HG02981 (cell line): ENCODE measurements around the gene PRSS23.
"Not testable (repeated sequence)": the region's sequence is repeated elsewhere in the genome, so short reads cannot be mapped to it uniquely, and the experiment has no call there.

Experiments
- ATAC-seq: cut with Tn5 transposase; IDR thresholded peaks from one replicate; pipeline ENCODE4 v1.9.1; 2021; ENCODE audit warnings: mild to moderate bottlenecking, moderate library complexity; ENCODE audit not compliant: unreplicated experiment

PRSS23 gene

GRCh38 chr11:86812322-86812670 is 12.0 kb downstream of the PRSS23 start:
- ATAC-seq = no peak

DNA sequence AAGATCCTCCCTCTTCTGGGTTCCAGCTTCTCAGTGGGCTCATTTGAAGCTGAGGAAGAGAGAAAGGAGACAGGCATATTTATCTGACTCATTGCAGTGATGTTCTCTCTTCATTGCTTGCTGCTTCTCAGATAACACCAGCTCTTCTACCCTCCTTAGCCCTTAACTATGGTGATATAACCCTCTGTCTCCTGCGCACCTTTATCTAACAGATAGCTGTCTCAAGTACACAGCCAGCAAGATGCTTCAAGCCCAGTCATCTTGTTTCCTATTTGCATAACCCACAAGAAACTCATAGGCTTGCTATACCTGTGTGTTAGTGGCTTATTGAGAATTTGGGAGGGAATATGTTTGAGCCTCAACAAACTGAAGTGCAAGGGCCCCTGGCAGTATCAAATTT is 12.6 kb downstream of the PRSS23 start:
- no peak for ATAC-seq

- ATAC-seq = no peak
Observed at GRCh38 chr11:86814775-86815174, 14.4 kb downstream of the PRSS23 start.

- no peak for ATAC-seq
Observed at GRCh38 chr11:86815726-86816125, 15.4 kb downstream of the PRSS23 start.

DNA sequence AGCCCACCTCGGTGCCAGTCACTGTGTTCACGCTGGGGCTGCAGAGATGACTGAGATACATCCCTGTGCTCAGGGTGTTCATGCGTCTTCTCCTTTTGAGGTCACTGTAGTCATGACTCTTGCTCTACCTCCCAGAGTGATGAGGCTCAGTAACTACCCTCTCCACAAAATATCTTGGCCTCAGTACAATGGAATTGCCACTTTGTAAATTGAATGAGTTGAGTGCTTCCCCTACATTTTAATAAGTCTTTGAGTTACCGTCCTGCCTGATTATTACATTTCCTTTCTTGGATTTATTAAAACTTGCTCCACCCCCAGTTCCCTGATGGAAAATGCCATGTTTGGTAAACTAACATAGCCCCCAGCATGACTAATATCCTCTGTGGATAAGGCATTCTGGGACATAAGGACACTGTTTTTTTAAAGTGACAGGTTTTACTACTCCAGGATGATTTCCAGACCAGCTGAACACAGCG is 15.9 kb downstream of the PRSS23 start:
- no peak for ATAC-seq

- no peak for ATAC-seq
Observed at GRCh38 chr11:86818462-86819192, 18.3 kb downstream of the PRSS23 start.

DNA sequence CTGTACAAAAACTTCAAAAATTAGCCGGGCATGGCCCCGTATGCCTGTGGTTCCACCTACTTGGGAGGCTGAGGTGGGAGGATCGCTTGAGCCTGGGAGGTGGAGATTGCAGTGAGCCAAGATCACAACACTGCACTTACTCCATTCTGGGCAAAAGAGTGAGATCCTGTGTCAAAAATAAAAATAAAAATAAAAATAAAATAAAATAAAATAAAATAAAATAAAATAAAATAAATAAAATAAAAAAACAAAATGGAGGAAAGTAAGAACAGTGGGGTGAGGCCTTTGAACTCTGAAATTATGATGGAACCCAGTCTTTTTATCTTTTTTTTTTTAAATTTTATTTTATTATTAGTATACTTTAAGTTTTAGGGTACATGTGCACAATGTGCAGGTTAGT is 23.8 kb downstream of the PRSS23 start:
- ATAC-seq = not testable (repeated sequence)

DNA sequence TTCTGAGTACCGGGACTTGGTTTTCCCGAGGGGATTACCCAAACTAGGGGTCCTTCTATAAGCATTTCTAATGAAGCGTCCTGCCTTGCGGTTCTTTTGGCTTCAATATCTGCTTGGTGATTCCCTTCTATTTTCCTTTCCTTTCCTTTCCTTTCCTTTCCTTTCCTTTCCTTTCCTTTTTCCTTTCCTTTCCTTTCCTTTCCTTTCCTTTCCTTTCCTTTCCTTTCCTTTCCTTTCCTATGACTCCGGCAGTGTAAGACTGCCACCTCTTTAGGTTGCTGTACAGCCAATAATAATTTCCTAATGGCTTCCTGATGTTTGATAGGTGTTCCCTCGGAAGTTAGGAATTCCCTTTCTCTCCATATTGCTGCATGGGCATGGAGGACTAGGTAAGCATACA is 34.0 kb downstream of the PRSS23 start:
- ATAC-seq = not testable (repeated sequence)

- not testable (repeated sequence) for ATAC-seq
Observed at GRCh38 chr11:86844762-86845508, 44.6 kb downstream of the PRSS23 start.

GRCh38 chr11:86848132-86848531 is 47.8 kb downstream of the PRSS23 start:
- no peak for ATAC-seq

DNA sequence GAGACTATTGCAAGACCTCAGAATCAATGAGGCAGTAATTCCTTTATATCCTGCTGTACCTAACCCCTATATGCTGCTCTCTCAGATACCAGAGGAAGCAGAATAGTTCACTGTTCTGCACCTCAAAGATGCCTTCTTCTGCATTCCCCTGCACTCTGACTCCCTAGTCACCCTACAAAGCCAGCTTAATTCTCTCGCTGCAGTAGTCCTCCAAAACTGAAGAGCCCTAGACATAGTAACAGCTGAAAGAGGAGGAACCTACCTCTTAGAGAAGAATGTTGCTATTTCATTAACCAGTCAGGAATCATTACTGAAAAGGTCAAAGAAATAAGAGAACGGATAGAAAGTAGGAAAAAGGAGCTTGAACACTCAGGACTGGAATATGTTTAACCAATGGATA is 49.3 kb downstream of the PRSS23 start:
- no peak for ATAC-seq
